SK-N-MC (cell line): ENCODE results near the gene TPPP.
"Not testable (repeated sequence)": the region's sequence is repeated elsewhere in the genome, so short reads cannot be mapped to it uniquely, and the experiment has no call there.

Experiments used
- EZH2 ChIP-seq: fragments of 200-600 bp; sonication (generic); IDR thresholded peaks from one replicate; pipeline ENCODE4 v1.6.1; 2017; ENCODE audit warnings: antibody characterized with exemption
- FOXP2 ChIP-seq: optimal IDR thresholded peaks from 2 replicates; pipeline ENCODE3; 2011; ENCODE audit warnings: mild to moderate bottlenecking, moderate library complexity; ENCODE audit not compliant: insufficient read depth; ENCODE audit errors: extremely low read length, control extremely low read depth
- POLR2AphosphoS5 ChIP-seq: IDR thresholded peaks from 2 replicates; pipeline ENCODE4 v1.6.1; 2012; ENCODE audit warnings: mild to moderate bottlenecking, low read depth, low read length, borderline replicate concordance

- not testable (repeated sequence) for TF ChIP-seq POLR2AphosphoS5, EZH2, FOXP2
Measured at GRCh38 chr5:696191-696590, 3.0 kb upstream of the TPPP start.
